ENCODE results near the gene WFIKKN2. TPM values are rescaled to one million over a fixed set of nuclear protein-coding genes. Genes with fewer than 3 reads are reported as not detected.

Gene WFIKKN2
- total and polyA plus RNA-seq, 2 of the 13 experiments (the other 11 are each of a cell fraction or from before 2014, with no cell fraction given): not detected

DNA sequence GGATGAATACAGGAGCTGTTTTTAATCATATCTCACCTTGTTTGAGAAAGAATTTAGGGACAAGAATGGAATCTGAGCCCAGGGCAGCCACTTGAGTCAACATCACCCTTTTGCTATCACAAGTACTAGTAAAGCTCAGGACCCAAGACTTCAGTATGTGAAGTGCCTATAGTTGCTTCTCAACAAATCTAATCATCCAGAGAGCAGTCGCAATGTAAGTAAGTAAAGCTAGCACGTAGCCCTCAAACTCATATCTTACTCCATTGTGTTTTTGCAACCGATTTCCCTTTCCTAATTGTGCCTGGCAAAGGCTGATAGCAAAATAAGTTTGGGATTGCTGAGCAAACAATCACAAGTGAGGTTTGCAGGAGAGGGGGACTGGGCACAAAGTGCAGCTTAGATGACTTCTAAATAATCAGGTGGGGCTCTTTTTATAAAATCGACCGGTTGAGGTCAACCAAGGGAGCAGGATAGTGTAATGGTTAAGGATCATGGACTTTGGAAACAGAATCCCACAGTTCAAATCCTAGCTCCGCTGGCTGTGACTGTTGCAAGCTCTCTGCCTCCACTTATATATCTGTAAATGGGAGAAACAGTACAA is 17.7 kb downstream of the WFIKKN2 start (continued):
- TF ChIP-seq, protein P1, sequence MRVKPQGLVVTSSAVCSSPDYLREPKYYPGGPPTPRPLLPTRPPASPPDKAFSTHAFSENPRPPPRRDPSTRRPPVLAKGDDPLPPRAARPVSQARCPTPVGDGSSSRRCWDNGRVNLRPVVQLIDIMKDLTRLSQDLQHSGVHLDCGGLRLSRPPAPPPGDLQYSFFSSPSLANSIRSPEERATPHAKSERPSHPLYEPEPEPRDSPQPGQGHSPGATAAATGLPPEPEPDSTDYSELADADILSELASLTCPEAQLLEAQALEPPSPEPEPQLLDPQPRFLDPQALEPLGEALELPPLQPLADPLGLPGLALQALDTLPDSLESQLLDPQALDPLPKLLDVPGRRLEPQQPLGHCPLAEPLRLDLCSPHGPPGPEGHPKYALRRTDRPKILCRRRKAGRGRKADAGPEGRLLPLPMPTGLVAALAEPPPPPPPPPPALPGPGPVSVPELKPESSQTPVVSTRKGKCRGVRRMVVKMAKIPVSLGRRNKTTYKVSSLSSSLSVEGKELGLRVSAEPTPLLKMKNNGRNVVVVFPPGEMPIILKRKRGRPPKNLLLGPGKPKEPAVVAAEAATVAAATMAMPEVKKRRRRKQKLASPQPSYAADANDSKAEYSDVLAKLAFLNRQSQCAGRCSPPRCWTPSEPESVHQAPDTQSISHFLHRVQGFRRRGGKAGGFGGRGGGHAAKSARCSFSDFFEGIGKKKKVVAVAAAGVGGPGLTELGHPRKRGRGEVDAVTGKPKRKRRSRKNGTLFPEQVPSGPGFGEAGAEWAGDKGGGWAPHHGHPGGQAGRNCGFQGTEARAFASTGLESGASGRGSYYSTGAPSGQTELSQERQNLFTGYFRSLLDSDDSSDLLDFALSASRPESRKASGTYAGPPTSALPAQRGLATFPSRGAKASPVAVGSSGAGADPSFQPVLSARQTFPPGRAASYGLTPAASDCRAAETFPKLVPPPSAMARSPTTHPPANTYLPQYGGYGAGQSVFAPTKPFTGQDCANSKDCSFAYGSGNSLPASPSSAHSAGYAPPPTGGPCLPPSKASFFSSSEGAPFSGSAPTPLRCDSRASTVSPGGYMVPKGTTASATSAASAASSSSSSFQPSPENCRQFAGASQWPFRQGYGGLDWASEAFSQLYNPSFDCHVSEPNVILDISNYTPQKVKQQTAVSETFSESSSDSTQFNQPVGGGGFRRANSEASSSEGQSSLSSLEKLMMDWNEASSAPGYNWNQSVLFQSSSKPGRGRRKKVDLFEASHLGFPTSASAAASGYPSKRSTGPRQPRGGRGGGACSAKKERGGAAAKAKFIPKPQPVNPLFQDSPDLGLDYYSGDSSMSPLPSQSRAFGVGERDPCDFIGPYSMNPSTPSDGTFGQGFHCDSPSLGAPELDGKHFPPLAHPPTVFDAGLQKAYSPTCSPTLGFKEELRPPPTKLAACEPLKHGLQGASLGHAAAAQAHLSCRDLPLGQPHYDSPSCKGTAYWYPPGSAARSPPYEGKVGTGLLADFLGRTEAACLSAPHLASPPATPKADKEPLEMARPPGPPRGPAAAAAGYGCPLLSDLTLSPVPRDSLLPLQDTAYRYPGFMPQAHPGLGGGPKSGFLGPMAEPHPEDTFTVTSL (CRISPR knock-in tag; IDR thresholded peaks at IDR 0.05; ENCODE audit: borderline replicate concordance): peak; percentile 77; the same call in 1 of the 2 replicates
- TF ChIP-seq ZNF230 (CRISPR knock-in tag; IDR thresholded peaks at IDR 0.05): 0 out of 2 replicates have a peak, but pooled peaks have one; percentile 56
- TF ChIP-seq, protein P2, sequence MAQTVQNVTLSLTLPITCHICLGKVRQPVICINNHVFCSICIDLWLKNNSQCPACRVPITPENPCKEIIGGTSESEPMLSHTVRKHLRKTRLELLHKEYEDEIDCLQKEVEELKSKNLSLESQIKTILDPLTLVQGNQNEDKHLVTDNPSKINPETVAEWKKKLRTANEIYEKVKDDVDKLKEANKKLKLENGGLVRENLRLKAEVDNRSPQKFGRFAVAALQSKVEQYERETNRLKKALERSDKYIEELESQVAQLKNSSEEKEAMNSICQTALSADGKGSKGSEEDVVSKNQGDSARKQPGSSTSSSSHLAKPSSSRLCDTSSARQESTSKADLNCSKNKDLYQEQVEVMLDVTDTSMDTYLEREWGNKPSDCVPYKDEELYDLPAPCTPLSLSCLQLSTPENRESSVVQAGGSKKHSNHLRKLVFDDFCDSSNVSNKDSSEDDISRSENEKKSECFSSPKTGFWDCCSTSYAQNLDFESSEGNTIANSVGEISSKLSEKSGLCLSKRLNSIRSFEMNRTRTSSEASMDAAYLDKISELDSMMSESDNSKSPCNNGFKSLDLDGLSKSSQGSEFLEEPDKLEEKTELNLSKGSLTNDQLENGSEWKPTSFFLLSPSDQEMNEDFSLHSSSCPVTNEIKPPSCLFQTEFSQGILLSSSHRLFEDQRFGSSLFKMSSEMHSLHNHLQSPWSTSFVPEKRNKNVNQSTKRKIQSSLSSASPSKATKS (CRISPR knock-in tag; IDR thresholded peaks at IDR 0.05): no peak
- TF ChIP-seq THAP11 (CRISPR knock-in tag; IDR thresholded peaks at IDR 0.05): peak; percentile 43; the same call in 1 of the 2 replicates
- TF ChIP-seq, protein P3, sequence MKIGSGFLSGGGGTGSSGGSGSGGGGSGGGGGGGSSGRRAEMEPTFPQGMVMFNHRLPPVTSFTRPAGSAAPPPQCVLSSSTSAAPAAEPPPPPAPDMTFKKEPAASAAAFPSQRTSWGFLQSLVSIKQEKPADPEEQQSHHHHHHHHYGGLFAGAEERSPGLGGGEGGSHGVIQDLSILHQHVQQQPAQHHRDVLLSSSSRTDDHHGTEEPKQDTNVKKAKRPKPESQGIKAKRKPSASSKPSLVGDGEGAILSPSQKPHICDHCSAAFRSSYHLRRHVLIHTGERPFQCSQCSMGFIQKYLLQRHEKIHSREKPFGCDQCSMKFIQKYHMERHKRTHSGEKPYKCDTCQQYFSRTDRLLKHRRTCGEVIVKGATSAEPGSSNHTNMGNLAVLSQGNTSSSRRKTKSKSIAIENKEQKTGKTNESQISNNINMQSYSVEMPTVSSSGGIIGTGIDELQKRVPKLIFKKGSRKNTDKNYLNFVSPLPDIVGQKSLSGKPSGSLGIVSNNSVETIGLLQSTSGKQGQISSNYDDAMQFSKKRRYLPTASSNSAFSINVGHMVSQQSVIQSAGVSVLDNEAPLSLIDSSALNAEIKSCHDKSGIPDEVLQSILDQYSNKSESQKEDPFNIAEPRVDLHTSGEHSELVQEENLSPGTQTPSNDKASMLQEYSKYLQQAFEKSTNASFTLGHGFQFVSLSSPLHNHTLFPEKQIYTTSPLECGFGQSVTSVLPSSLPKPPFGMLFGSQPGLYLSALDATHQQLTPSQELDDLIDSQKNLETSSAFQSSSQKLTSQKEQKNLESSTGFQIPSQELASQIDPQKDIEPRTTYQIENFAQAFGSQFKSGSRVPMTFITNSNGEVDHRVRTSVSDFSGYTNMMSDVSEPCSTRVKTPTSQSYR (CRISPR knock-in tag; IDR thresholded peaks at IDR 0.05; ENCODE audit: borderline replicate concordance): 0 out of 2 replicates have a peak, but pooled peaks have one; percentile 27
- peak; percentile 34; the same call in 1 of the 2 replicates for TF ChIP-seq ZNF264 (CRISPR knock-in tag; IDR thresholded peaks at IDR 0.05)
- peak in 1 of 2 experiments; percentile 54; a peak in 2 of 4 replicates for TF ChIP-seq NR2F1 (CRISPR knock-in tag; IDR thresholded peaks at IDR 0.05)
- peak; percentile 31; the same call in 1 of the 2 replicates for TF ChIP-seq ZSCAN29 (CRISPR knock-in tag; conservative IDR thresholded peaks at IDR 0.05)
- TF ChIP-seq SAP130 (CRISPR knock-in tag; IDR thresholded peaks at IDR 0.05; ENCODE audit: low read depth): peak; percentile 29; the same call in 1 of the 2 replicates
- TF ChIP-seq NFKBIZ (CRISPR knock-in tag; IDR thresholded peaks at IDR 0.05): no peak
- TF ChIP-seq, protein P4, sequence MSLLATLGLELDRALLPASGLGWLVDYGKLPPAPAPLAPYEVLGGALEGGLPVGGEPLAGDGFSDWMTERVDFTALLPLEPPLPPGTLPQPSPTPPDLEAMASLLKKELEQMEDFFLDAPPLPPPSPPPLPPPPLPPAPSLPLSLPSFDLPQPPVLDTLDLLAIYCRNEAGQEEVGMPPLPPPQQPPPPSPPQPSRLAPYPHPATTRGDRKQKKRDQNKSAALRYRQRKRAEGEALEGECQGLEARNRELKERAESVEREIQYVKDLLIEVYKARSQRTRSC (CRISPR knock-in tag; IDR thresholded peaks at IDR 0.05; ENCODE audit: low read depth): no peak
- TF ChIP-seq, protein P5, sequence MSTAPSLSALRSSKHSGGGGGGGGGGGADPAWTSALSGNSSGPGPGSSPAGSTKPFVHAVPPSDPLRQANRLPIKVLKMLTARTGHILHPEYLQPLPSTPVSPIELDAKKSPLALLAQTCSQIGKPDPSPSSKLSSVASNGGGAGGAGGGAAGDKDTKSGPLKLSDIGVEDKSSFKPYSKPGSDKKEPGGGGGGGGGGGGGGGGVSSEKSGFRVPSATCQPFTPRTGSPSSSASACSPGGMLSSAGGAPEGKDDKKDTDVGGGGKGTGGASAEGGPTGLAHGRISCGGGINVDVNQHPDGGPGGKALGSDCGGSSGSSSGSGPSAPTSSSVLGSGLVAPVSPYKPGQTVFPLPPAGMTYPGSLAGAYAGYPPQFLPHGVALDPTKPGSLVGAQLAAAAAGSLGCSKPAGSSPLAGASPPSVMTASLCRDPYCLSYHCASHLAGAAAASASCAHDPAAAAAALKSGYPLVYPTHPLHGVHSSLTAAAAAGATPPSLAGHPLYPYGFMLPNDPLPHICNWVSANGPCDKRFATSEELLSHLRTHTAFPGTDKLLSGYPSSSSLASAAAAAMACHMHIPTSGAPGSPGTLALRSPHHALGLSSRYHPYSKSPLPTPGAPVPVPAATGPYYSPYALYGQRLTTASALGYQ (CRISPR knock-in tag; IDR thresholded peaks at IDR 0.05): peak; percentile 64
- peak; percentile 62 for TF ChIP-seq HDAC2 (CRISPR knock-in tag; IDR thresholded peaks at IDR 0.05)
- no peak for TF ChIP-seq ZFAT (CRISPR knock-in tag; conservative IDR thresholded peaks at IDR 0.05)
- TF ChIP-seq SP4 (CRISPR knock-in tag; IDR thresholded peaks at IDR 0.05): 0 out of 2 replicates have a peak, but pooled peaks have one; percentile 31
- TF ChIP-seq MTF1 (CRISPR knock-in tag; IDR thresholded peaks at IDR 0.05): no peak
